Measurements from ENCODE around the gene HEXIM2.
"Not testable (repeated sequence)": the region's sequence is repeated elsewhere in the genome, so short reads cannot be mapped to it uniquely, and the experiment has no call there.

The HEXIM2 gene

GRCh38 chr17:45171338-45172231 lies 9.9 kb downstream of the HEXIM2 start:
- DNase-seq, result peak; percentile 82

GRCh38 chr17:45172232-45172540 lies 10.5 kb downstream of the HEXIM2 start:
- DNase-seq, result no peak

GRCh38 chr17:45172541-45173286 lies 11.0 kb downstream of the HEXIM2 start:
- DNase-seq, result peak; percentile 71

GRCh38 chr17:45175759-45176115 lies 14.1 kb downstream of the HEXIM2 start:
- DNase-seq, result no peak

- no peak for DNase-seq
Measured at GRCh38 chr17:45177563-45177962, 15.9 kb downstream of the HEXIM2 start.

- DNase-seq, result no peak
Measured at GRCh38 chr17:45184144-45184543, 22.5 kb downstream of the HEXIM2 start.

- DNase-seq, result no peak
Measured at GRCh38 chr17:45186801-45187354, 25.2 kb downstream of the HEXIM2 start.

GRCh38 chr17:45189009-45189408 lies 27.3 kb downstream of the HEXIM2 start:
- no peak for DNase-seq

GRCh38 chr17:45190503-45191255 lies 29.0 kb downstream of the HEXIM2 start:
- no peak for DNase-seq

- DNase-seq, result no peak
Measured at GRCh38 chr17:45195424-45195823, 33.7 kb downstream of the HEXIM2 start.

GRCh38 chr17:45197108-45197507 lies 35.4 kb downstream of the HEXIM2 start:
- DNase-seq, result no peak

- DNase-seq, result peak; percentile 80
Measured at GRCh38 chr17:45197555-45198334, 36.1 kb downstream of the HEXIM2 start.

GRCh38 chr17:45200701-45201100 lies 39.0 kb downstream of the HEXIM2 start:
- no peak for DNase-seq

GRCh38 chr17:45201457-45201856 lies 39.8 kb downstream of the HEXIM2 start:
- DNase-seq, result no peak

- not testable (repeated sequence) for DNase-seq
Measured at GRCh38 chr17:45201880-45202279, 40.2 kb downstream of the HEXIM2 start.

GRCh38 chr17:45218895-45219661 lies 57.4 kb downstream of the HEXIM2 start:
- no peak for DNase-seq

Measured in NCI-H510A (cell line).